NK-92 treated with Interleukin-12 subunit alpha and Interleukin-12 subunit beta, amount 100 ng/mL, for 24 hours (cell line): Measurements from ENCODE around the gene METAP2.

Experiments used
- DNase-seq: peaks from one replicate; lab custom pipeline; 2025; lab: John Stamatoyannopoulos, UW

METAP2 gene

DNA sequence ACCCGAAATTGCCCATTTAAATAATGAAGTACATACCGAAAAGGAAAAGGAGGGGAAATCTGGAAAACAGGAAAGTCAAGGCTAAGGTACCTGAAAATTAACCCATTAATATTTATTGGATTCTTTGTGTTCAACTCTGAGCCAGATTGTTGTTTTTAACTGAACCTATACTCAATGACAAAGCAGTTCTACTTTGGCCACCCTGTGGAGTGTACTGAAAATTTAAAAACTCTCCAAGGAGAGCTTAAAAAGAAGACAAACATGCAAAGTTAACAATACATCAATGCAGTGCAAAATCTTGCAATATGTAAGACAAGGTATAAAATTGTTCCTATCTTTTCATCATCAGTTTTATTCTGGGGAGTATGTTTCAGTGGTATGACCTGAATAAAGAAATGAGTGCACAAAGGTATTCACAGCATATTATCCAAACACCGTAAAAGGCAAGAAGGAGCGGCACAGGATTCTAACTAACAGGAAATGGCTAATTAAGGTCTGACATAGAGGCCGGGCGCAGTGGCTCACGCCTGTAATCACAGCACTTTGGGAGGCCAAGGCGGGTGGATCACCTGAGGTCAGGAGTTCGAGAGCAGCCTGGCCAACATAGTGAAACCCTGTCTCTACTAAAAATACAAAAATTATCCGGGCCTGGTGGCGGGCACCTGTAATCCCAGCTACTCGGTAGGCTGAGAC is 75.6 kb downstream of the METAP2 start:
- no peak for DNase-seq

DNA sequence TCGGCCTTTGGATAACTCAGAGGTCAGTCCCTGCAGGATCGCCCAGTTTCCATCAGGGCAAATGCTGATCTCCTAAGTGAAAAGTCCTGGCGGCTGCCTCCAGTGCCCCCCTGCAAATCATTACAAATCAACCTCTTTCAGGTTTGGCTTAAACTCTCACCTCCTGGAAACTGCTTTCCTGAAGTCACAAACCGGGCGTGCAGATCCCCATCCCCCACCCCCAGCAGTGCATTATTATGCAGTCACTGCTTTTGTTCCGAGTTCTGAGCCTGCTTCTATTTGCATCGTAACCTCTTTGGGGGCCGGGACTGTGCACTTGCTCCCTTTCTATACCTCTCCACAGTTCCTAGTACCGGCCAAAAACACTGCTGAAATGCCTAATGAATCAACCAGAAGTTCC is 77.4 kb downstream of the METAP2 start, which contains the start of gene USP44:
Gene USP44, minus strand, starts transcription at position 172 of the 400 bp plus-strand sequence. CDS start 17,220 bp downstream, outside the sequence.
- DNase-seq: no peak

DNA sequence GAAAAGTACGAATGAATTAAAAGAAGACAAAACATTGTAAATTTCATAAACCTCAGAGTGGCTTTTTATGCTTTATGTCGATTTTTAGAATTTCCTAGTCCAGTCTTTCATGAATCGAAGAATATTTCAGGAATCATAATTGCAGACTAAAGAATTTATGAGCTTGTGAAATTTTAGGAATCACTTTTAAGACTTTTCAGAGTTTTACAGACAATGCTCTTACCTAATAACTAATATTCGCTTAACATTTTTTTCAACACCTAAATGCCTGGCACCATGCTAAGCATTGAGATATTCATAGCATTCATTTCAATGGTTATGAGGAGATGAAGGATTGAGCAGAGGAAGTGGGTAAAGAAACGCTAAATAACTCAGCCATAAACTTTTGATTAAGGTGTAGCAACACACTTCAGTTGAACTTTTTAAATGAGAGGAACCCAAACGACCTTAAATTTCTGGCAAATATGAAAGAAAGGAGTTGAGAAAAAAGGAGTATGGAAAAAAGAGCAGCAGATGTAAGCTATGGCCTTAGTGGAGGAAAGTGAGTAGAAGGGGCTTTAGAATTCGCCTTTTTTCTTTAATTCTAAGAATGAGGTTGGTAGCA is 78.1 kb downstream of the METAP2 start:
- no peak for DNase-seq

DNA sequence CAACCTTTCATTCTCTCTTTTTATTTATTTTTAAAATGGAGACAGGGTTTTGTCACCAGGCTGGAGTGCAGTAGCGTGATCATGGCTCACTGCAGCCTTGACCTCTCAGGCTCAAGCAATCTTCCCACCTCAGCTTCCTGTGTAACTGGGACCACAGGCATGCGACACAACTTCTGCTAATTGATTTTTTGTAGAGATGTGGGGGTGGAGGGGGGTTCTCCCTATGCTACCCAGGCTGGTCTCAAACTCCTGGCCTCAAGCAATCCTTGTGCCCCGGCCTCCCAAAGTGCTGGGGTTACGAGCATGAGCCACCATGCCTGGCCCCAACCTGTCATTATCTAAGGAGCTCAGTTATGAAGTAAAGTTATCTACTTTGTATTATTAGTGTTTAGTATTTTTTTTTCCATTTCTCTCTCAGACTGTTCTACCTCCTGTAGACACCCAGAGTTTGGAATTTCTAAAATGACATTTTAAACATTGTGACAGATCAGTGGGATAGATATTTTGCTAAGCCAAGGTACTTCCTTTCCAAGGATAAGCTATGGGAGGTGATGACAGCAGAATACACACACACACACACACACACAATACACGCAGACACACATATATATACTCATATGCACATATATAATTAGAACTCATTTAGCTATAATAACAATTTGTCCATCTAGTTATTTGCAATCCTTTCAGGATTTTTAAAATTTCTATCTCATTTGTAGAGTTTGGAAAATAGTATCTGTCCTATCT is 79.4 kb downstream of the METAP2 start:
- peak; percentile 24 for DNase-seq

DNA sequence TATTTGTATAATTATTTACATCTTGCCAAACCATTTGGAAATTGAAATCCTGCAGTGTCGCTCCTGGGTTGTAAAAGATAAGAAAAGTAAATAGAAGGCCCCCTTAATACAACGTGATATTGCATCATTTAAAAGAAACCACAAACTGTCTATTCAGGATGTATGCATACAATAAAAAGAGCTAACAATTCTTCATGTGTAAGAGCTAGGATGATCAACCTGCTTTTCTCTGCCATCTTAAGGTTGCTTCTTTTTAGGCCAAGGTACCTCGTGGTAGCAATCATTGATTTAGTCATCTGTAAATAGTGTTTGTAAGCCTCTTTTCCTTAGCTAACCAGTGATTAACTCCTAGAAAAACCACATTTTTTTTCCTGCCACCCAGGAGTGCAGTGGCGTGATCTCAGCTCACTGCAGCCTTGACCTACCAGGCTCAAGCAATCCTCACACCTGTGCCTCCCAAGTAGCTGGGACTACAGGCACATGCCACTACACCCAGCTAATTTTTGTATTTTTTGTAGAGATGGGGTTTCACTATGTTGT is 80.7 kb downstream of the METAP2 start:
- DNase-seq: no peak

DNA sequence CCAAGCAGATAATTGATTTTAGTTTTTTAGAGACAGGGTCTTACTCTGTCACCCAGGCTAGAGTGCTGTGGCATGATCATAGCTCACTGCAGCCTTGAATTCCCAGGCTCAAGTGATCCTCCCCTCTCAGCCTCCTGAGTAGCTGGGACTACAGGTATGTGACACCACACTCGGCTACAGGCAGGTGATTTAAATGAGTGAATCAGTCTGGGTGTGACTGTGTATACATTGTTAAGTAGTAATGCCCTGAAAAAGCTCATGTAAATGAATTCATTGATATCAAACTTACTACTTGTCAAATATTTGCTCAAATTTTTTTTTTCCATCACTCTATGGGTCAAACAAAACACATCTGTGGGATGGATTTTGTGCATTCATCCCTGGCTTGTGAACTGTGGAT is 83.7 kb downstream of the METAP2 start:
- no peak for DNase-seq
